ENCODE results near the gene PALLD. TPM values are rescaled to one million over a fixed set of nuclear protein-coding genes. Genes with fewer than 3 reads are reported as not detected.

Gene PALLD
- polyA plus RNA-seq, 1 donor from 2014 or later: 20.5 TPM

DNA sequence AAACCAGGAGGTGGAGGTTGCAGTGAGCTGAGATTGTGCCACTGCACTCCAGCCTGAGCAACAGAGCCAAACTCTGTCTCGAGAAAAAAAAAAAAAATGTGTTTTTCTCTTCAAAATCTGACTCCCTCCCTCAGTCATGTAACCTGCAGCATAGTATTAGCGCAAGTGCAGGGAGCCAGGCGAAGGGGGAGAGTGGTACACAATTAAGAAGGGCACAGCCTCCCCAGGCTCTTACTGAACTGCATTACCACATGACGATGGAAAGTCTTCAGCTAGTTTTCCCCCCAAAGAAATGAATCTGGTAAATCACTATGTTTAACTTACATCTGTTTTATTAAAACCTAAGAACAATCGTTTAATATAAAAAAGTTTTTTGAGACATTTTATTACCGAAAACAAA lies 32.4 kb downstream of the PALLD start:
- no peaks in the 10 kb centered on the region for H3K27me3 ChIP-seq (ENCODE audit: insufficient read depth, low read depth, low read length)
- H3F3A ChIP-seq (ENCODE audit: insufficient read depth, low read length, poor library complexity, severe bottlenecking): no peaks in the 10 kb centered on the region
- no peak overlapping the region for H3K9ac ChIP-seq (ENCODE audit: low read length)
- no peaks in the 10 kb centered on the region for H3K36me3 ChIP-seq (ENCODE audit: insufficient read depth, low read length)
- H3K9me3 ChIP-seq (ENCODE audit: low read length): no peaks in the 10 kb centered on the region
- no peak for TF ChIP-seq MXI1 (conservative IDR thresholded peaks at IDR 0.05; ENCODE audit: poor library complexity, severe bottlenecking)
- TF ChIP-seq TAF1 (IDR thresholded peaks at IDR 0.05; ENCODE audit: low read depth): no peak
- TF ChIP-seq, protein P1, sequence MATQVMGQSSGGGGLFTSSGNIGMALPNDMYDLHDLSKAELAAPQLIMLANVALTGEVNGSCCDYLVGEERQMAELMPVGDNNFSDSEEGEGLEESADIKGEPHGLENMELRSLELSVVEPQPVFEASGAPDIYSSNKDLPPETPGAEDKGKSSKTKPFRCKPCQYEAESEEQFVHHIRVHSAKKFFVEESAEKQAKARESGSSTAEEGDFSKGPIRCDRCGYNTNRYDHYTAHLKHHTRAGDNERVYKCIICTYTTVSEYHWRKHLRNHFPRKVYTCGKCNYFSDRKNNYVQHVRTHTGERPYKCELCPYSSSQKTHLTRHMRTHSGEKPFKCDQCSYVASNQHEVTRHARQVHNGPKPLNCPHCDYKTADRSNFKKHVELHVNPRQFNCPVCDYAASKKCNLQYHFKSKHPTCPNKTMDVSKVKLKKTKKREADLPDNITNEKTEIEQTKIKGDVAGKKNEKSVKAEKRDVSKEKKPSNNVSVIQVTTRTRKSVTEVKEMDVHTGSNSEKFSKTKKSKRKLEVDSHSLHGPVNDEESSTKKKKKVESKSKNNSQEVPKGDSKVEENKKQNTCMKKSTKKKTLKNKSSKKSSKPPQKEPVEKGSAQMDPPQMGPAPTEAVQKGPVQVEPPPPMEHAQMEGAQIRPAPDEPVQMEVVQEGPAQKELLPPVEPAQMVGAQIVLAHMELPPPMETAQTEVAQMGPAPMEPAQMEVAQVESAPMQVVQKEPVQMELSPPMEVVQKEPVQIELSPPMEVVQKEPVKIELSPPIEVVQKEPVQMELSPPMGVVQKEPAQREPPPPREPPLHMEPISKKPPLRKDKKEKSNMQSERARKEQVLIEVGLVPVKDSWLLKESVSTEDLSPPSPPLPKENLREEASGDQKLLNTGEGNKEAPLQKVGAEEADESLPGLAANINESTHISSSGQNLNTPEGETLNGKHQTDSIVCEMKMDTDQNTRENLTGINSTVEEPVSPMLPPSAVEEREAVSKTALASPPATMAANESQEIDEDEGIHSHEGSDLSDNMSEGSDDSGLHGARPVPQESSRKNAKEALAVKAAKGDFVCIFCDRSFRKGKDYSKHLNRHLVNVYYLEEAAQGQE (IDR thresholded peaks at IDR 0.05; ENCODE audit: borderline replicate concordance): no peak
- no peak for TF ChIP-seq SMC3 (conservative IDR thresholded peaks at IDR 0.05; ENCODE audit: poor library complexity)
- TF ChIP-seq, protein P2, sequence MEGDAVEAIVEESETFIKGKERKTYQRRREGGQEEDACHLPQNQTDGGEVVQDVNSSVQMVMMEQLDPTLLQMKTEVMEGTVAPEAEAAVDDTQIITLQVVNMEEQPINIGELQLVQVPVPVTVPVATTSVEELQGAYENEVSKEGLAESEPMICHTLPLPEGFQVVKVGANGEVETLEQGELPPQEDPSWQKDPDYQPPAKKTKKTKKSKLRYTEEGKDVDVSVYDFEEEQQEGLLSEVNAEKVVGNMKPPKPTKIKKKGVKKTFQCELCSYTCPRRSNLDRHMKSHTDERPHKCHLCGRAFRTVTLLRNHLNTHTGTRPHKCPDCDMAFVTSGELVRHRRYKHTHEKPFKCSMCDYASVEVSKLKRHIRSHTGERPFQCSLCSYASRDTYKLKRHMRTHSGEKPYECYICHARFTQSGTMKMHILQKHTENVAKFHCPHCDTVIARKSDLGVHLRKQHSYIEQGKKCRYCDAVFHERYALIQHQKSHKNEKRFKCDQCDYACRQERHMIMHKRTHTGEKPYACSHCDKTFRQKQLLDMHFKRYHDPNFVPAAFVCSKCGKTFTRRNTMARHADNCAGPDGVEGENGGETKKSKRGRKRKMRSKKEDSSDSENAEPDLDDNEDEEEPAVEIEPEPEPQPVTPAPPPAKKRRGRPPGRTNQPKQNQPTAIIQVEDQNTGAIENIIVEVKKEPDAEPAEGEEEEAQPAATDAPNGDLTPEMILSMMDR (IDR thresholded peaks at IDR 0.05; ENCODE audit: poor library complexity, severe bottlenecking): no peak
- TF ChIP-seq EP300 (conservative IDR thresholded peaks at IDR 0.05; ENCODE audit: poor library complexity, severe bottlenecking): no peak
- TF ChIP-seq RAD21 (conservative IDR thresholded peaks at IDR 0.05): no peak
- TF ChIP-seq EZH2 (IDR thresholded peaks at IDR 0.05; ENCODE audit: borderline replicate concordance, insufficient read depth, low read length, poor library complexity, severe bottlenecking): no peak
- no peak for TF ChIP-seq POLR2AphosphoS5 (IDR thresholded peaks at IDR 0.05)
- no peak overlapping the region for H3K4me2 ChIP-seq (ENCODE audit: low read length)
- no peaks in the 10 kb centered on the region for H3K79me2 ChIP-seq (replicated peaks; ENCODE audit: insufficient read depth, low read length)
- no peak overlapping the region for H3K27ac ChIP-seq (ENCODE audit: low read length)
- H3K4me3 ChIP-seq (ENCODE audit: low read length): no peak overlapping the region
- no peaks in the 10 kb centered on the region for H3K9me2 ChIP-seq (ENCODE audit: insufficient read depth, low read length)
- no peak overlapping the region for H2AFZ ChIP-seq (ENCODE audit: low read depth, low read length)
- H4K20me1 ChIP-seq (ENCODE audit: insufficient read depth): no peaks in the 10 kb centered on the region

DNA sequence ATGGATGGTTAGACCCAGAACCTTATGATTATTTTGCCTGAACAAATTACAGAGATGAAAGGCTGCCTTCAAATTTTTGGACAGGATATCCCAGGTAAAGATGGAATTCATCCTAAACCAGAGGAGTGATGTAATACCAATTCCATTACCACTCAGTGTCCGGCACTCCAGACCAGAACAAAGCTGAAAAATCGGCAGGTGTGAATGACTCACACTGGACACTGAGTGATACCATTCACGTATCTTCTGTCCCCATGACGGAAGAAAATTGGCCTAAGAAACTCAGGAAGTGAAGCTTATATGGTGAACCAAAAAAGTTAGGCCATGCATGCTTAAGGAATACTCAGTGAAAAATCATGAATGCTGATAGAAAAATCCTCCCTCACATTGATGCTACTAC lies 34.5 kb downstream of the PALLD start:
- H3K27ac ChIP-seq (ENCODE audit: low read length): no peak overlapping the region
- H3K4me2 ChIP-seq (ENCODE audit: low read length): no peak overlapping the region
- H3K79me2 ChIP-seq (replicated peaks; ENCODE audit: insufficient read depth, low read length): no peaks in the 10 kb centered on the region
- no peaks in the 10 kb centered on the region for H3K27me3 ChIP-seq (ENCODE audit: insufficient read depth, low read depth, low read length)
- no peak overlapping the region for H3K4me3 ChIP-seq (ENCODE audit: low read length)
- H3F3A ChIP-seq (ENCODE audit: insufficient read depth, low read length, poor library complexity, severe bottlenecking): no peaks in the 10 kb centered on the region
- H4K20me1 ChIP-seq (ENCODE audit: insufficient read depth): no peaks in the 10 kb centered on the region
- no peaks in the 10 kb centered on the region for H3K9me3 ChIP-seq (ENCODE audit: low read length)
- H2AFZ ChIP-seq (ENCODE audit: low read depth, low read length): no peak overlapping the region
- no peaks in the 10 kb centered on the region for H3K9me2 ChIP-seq (ENCODE audit: insufficient read depth, low read length)
- no peak overlapping the region for H3K9ac ChIP-seq (ENCODE audit: low read length)
- H3K36me3 ChIP-seq (ENCODE audit: insufficient read depth, low read length): no peaks in the 10 kb centered on the region
- TF ChIP-seq, protein P1 (IDR thresholded peaks at IDR 0.05; ENCODE audit: borderline replicate concordance): no peak
- TF ChIP-seq SMC3 (conservative IDR thresholded peaks at IDR 0.05; ENCODE audit: poor library complexity) (no peak), MXI1 (conservative IDR thresholded peaks at IDR 0.05; ENCODE audit: poor library complexity, severe bottlenecking) (no peak), EZH2 (IDR thresholded peaks at IDR 0.05; ENCODE audit: borderline replicate concordance, insufficient read depth, low read length, poor library complexity, severe bottlenecking) (no peak), RAD21 (conservative IDR thresholded peaks at IDR 0.05) (no peak), TAF1 (IDR thresholded peaks at IDR 0.05; ENCODE audit: low read depth) (no peak), EP300 (conservative IDR thresholded peaks at IDR 0.05; ENCODE audit: poor library complexity, severe bottlenecking) (no peak), POLR2AphosphoS5 (IDR thresholded peaks at IDR 0.05) (no peak)
- TF ChIP-seq, protein P2 (IDR thresholded peaks at IDR 0.05; ENCODE audit: poor library complexity, severe bottlenecking): no peak
